ENCODE data around the gene SLU7.

GRCh38 chr5:160369990-160370712 lies 48.7 kb downstream of the SLU7 start, which contains the start of gene C1QTNF2:
- TF ChIP-seq ZNF274 (IDR thresholded peaks at IDR 0.05; ENCODE audit: low read depth, low read length) = no peak
- TF ChIP-seq SUZ12 (IDR thresholded peaks at IDR 0.05; ENCODE audit: extremely low read depth, insufficient read depth, insufficient read length) = no peak
- no peak for TF ChIP-seq YY1 (IDR thresholded peaks at IDR 0.05; ENCODE audit: insufficient read depth, insufficient read length)

Data from NT2/D1 (cell line).